SK-N-SH treated with all-trans-retinoic acid at 6 μM for 48 hours (cell line): ENCODE measurements around the gene NR1H3.

Experiments
- ARNTL ChIP-seq: fragments of 450-650 bp; formaldehyde crosslinking; IDR thresholded peaks from 2 replicates; pipeline ENCODE4 v1.5.0; 2020; ENCODE audit warnings: low read depth, mild to moderate bottlenecking, moderate library complexity, borderline replicate concordance
- BACH2 ChIP-seq: fragments of 250-450 bp; sonication (Bioruptor Pico); IDR thresholded peaks from 2 replicates; pipeline ENCODE4 v1.9.0; 2021; ENCODE audit warnings: mild to moderate bottlenecking, borderline replicate concordance
- CSDC2 ChIP-seq: fragments of 250-450 bp; sonication (Bioruptor Pico); IDR thresholded peaks from 2 replicates; pipeline ENCODE4 v1.5.0; 2020; ENCODE audit warnings: mild to moderate bottlenecking, moderate library complexity
- RARB ChIP-seq: fragments of 250-450 bp; sonication (Bioruptor Pico); IDR thresholded peaks from 2 replicates; pipeline ENCODE4 v1.8.0; 2021; ENCODE audit warnings: mild to moderate bottlenecking, moderate library complexity
- SNAI2 ChIP-seq: fragments of 250-450 bp; sonication (Bioruptor Pico); IDR thresholded peaks from 2 replicates; pipeline ENCODE4 v1.5.0; 2020; ENCODE audit warnings: mild to moderate bottlenecking, moderate library complexity
- TOX ChIP-seq: fragments of 250-450 bp; sonication (Bioruptor Pico); IDR thresholded peaks from 2 replicates; pipeline ENCODE4 v1.8.0; 2021; ENCODE audit warnings: mild to moderate bottlenecking, moderate library complexity, borderline replicate concordance
- ZFP3 ChIP-seq: fragments of 250-450 bp; sonication (Bioruptor Pico); IDR thresholded peaks from 2 replicates; pipeline ENCODE4 v1.5.0; 2020; ENCODE audit warnings: mild to moderate bottlenecking, moderate library complexity
- ZFP30 ChIP-seq: fragments of 450-650 bp; formaldehyde crosslinking; IDR thresholded peaks from 2 replicates; pipeline ENCODE4 v1.5.0; 2022; ENCODE audit warnings: mild to moderate bottlenecking, moderate library complexity
- ZNF565 ChIP-seq: fragments of 450-650 bp; formaldehyde crosslinking; conservative IDR thresholded peaks from 2 replicates; pipeline ENCODE4 v1.5.0; 2020; ENCODE audit warnings: low read depth, mild to moderate bottlenecking, moderate library complexity
- ZNF8 ChIP-seq: fragments of 450-650 bp; formaldehyde crosslinking; IDR thresholded peaks from 2 replicates; pipeline ENCODE4 v1.5.0; 2020; ENCODE audit warnings: mild to moderate bottlenecking, moderate library complexity
- TF ChIP-seq, protein P1 (sequence below): fragments of 250-450 bp; sonication (Bioruptor Pico); IDR thresholded peaks from 2 replicates; pipeline ENCODE4 v1.8.0; 2020; ENCODE audit warnings: mild to moderate bottlenecking, moderate library complexity, borderline replicate concordance
- TF ChIP-seq, protein P2 (sequence below): fragments of 250-450 bp; sonication (Bioruptor Pico); IDR thresholded peaks from 2 replicates; pipeline ENCODE4 v1.8.0; 2021; ENCODE audit warnings: low read depth, mild to moderate bottlenecking, moderate library complexity, borderline replicate concordance
- TF ChIP-seq, protein P3 (sequence below): fragments of 250-450 bp; sonication (Bioruptor Pico); IDR thresholded peaks from 2 replicates; pipeline ENCODE4 v1.5.0; 2020; ENCODE audit warnings: mild to moderate bottlenecking, moderate library complexity
- TF ChIP-seq, protein P4 (sequence below): fragments of 250-450 bp; sonication (Bioruptor Pico); IDR thresholded peaks from 2 replicates; pipeline ENCODE4 v1.5.1; 2020; ENCODE audit warnings: low read depth, mild to moderate bottlenecking, moderate library complexity

DNA sequence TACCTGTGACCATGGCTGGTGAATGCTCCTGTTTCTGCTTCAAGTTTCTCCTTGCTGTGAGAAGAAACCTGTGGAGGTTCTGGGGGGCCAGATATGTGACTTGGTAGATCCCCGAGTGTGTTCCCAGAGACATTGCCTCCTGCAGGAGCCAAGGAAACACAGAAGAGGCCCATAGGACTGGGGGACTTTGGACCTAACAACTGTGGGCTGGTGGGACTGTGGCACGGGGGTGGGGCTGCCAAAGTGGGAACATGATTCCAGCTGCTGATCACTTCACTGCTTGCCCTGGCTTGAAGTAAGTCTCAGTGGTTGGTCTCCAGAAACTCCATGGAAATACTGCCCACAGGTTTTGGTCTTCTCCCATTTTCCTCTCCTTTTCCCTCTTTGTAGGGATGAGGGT is 4.1 kb upstream of the NR1H3 start:
- TF ChIP-seq, protein P1, sequence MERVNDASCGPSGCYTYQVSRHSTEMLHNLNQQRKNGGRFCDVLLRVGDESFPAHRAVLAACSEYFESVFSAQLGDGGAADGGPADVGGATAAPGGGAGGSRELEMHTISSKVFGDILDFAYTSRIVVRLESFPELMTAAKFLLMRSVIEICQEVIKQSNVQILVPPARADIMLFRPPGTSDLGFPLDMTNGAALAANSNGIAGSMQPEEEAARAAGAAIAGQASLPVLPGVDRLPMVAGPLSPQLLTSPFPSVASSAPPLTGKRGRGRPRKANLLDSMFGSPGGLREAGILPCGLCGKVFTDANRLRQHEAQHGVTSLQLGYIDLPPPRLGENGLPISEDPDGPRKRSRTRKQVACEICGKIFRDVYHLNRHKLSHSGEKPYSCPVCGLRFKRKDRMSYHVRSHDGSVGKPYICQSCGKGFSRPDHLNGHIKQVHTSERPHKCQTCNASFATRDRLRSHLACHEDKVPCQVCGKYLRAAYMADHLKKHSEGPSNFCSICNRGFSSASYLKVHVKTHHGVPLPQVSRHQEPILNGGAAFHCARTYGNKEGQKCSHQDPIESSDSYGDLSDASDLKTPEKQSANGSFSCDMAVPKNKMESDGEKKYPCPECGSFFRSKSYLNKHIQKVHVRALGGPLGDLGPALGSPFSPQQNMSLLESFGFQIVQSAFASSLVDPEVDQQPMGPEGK (CRISPR knock-in tag) = no peak
- TF ChIP-seq TOX (CRISPR knock-in tag) = no peak
- TF ChIP-seq, protein P2, sequence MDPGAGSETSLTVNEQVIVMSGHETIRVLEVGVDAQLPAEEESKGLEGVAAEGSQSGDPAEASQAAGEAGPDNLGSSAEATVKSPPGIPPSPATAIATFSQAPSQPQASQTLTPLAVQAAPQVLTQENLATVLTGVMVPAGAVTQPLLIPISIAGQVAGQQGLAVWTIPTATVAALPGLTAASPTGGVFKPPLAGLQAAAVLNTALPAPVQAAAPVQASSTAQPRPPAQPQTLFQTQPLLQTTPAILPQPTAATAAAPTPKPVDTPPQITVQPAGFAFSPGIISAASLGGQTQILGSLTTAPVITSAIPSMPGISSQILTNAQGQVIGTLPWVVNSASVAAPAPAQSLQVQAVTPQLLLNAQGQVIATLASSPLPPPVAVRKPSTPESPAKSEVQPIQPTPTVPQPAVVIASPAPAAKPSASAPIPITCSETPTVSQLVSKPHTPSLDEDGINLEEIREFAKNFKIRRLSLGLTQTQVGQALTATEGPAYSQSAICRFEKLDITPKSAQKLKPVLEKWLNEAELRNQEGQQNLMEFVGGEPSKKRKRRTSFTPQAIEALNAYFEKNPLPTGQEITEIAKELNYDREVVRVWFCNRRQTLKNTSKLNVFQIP (CRISPR knock-in tag) = no peak
- TF ChIP-seq ZFP30 (CRISPR knock-in tag) = no peak
- TF ChIP-seq, protein P3, sequence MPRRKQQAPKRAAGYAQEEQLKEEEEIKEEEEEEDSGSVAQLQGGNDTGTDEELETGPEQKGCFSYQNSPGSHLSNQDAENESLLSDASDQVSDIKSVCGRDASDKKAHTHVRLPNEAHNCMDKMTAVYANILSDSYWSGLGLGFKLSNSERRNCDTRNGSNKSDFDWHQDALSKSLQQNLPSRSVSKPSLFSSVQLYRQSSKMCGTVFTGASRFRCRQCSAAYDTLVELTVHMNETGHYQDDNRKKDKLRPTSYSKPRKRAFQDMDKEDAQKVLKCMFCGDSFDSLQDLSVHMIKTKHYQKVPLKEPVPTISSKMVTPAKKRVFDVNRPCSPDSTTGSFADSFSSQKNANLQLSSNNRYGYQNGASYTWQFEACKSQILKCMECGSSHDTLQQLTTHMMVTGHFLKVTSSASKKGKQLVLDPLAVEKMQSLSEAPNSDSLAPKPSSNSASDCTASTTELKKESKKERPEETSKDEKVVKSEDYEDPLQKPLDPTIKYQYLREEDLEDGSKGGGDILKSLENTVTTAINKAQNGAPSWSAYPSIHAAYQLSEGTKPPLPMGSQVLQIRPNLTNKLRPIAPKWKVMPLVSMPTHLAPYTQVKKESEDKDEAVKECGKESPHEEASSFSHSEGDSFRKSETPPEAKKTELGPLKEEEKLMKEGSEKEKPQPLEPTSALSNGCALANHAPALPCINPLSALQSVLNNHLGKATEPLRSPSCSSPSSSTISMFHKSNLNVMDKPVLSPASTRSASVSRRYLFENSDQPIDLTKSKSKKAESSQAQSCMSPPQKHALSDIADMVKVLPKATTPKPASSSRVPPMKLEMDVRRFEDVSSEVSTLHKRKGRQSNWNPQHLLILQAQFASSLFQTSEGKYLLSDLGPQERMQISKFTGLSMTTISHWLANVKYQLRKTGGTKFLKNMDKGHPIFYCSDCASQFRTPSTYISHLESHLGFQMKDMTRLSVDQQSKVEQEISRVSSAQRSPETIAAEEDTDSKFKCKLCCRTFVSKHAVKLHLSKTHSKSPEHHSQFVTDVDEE (CRISPR knock-in tag) = no peak
- no peak for TF ChIP-seq SNAI2
- TF ChIP-seq ZNF8 (CRISPR knock-in tag) = no peak
- TF ChIP-seq BACH2 (CRISPR knock-in tag) = no peak
- TF ChIP-seq ZFP3 (CRISPR knock-in tag) = no peak
- no peak for TF ChIP-seq ARNTL
- TF ChIP-seq CSDC2 (CRISPR knock-in tag) = no peak
- no peak for TF ChIP-seq ZNF565 (CRISPR knock-in tag)
- TF ChIP-seq, protein P4, sequence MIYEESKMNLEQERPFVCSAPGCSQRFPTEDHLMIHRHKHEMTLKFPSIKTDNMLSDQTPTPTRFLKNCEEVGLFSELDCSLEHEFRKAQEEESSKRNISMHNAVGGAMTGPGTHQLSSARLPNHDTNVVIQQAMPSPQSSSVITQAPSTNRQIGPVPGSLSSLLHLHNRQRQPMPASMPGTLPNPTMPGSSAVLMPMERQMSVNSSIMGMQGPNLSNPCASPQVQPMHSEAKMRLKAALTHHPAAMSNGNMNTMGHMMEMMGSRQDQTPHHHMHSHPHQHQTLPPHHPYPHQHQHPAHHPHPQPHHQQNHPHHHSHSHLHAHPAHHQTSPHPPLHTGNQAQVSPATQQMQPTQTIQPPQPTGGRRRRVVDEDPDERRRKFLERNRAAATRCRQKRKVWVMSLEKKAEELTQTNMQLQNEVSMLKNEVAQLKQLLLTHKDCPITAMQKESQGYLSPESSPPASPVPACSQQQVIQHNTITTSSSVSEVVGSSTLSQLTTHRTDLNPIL = no peak
- no peak for TF ChIP-seq RARB (CRISPR knock-in tag)
